ENCODE data around the gene IMMP2L. TPM values are rescaled to one million over a fixed set of nuclear protein-coding genes. Genes with fewer than 3 reads are reported as not detected.

The IMMP2L gene
- total RNA-seq, 6 experiments from 2014 or later: 14.2 to 25.3 (median 19.7) TPM

- H3K9me3 ChIP-seq: peaks cover 0 to 6% (median 0%) of the 10 kb centered on the region in 4 donors
- WGBS (ENCODE audit: insufficient coverage, low coverage, low lambda C conversion rate, missing lambda C conversion rate): 93% methylated on average over 2 of the region's 2 CpGs
- intact Hi-C loops (cut with DNase I): no loop called here
Observed at GRCh38 chr7:111476586-111477293, 85.6 kb downstream of the IMMP2L start.

DNA sequence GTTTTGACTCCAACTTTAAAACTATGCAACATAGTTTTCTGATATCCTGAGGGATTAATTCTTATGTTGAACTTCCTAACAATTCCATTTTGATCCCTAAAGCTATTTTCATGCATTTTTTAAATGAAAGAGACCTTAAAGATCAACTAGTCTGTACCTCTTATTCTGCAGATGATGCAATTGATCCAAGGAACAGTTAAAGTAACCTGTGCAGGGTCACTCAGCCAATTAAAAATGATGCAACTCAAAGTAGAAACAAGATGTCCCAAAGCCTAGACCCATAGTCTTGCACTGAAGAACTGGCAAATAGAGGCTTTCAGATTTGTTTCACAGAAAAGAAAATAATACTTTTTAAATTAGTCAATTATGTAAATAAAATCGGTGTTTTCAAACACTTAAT, 86.3 kb downstream of the IMMP2L start:
- H3K27me3 ChIP-seq: no peaks in the 10 kb centered on the region
- ATAC-seq: no peak
- H3K4me3 ChIP-seq: no peak overlapping the region
- H3K4me1 ChIP-seq: no peaks in the 10 kb centered on the region
- intact Hi-C loops (cut with DNase I): no loop called here
- TF ChIP-seq, protein P1, sequence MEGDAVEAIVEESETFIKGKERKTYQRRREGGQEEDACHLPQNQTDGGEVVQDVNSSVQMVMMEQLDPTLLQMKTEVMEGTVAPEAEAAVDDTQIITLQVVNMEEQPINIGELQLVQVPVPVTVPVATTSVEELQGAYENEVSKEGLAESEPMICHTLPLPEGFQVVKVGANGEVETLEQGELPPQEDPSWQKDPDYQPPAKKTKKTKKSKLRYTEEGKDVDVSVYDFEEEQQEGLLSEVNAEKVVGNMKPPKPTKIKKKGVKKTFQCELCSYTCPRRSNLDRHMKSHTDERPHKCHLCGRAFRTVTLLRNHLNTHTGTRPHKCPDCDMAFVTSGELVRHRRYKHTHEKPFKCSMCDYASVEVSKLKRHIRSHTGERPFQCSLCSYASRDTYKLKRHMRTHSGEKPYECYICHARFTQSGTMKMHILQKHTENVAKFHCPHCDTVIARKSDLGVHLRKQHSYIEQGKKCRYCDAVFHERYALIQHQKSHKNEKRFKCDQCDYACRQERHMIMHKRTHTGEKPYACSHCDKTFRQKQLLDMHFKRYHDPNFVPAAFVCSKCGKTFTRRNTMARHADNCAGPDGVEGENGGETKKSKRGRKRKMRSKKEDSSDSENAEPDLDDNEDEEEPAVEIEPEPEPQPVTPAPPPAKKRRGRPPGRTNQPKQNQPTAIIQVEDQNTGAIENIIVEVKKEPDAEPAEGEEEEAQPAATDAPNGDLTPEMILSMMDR (IDR thresholded peaks at IDR 0.05): no peak
- TF ChIP-seq POLR2A (IDR thresholded peaks at IDR 0.05): no peak
- peaks cover 0 to 6% (median 0%) of the 10 kb centered on the region in 4 donors for H3K9me3 ChIP-seq
- H3K27ac ChIP-seq: no peak overlapping the region
- DNase-seq: no peak
- no peaks in the 10 kb centered on the region for H3K36me3 ChIP-seq
- 74% methylated on average over 1 of the region's 1 CpG for WGBS (ENCODE audit: insufficient coverage, low coverage, low lambda C conversion rate, missing lambda C conversion rate)

More at GRCh38 chr7:111476586-111477293, 85.6 kb downstream of the IMMP2L start:
- Histone ChIP-seq H3K4me1 (no peaks in the 10 kb centered on the region), H3K27me3 (no peaks in the 10 kb centered on the region), H3K27ac (no peak overlapping the region), H3K36me3 (no peaks in the 10 kb centered on the region), H3K4me3 (no peak overlapping the region)
- no peak for DNase-seq
- TF ChIP-seq, protein P1 (IDR thresholded peaks at IDR 0.05): no peak
- no peak for TF ChIP-seq POLR2A (IDR thresholded peaks at IDR 0.05)
- ATAC-seq: no peak

DNA sequence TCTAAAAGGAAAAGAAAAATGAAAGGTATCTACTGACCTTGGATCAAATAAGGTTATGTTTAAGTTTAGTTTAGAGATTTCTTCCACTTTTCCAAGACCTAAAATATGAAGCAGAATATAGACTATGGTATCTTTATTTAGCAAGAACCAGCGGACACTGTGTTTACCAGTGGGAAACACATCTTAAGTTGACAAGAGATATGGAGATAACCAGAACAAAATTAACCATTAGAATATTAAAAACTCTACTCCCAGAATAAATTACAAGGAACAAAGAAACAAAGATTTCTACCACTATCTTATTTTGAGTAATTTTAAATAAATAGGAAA, 86.9 kb downstream of the IMMP2L start:
- no peaks in the 10 kb centered on the region for H3K36me3 ChIP-seq
- WGBS (ENCODE audit: insufficient coverage, low coverage, low lambda C conversion rate, missing lambda C conversion rate): 85% methylated on average over 1 of the region's 1 CpG
- H3K4me1 ChIP-seq: no peaks in the 10 kb centered on the region
- H3K9me3 ChIP-seq: peaks cover 0 to 6% (median 0%) of the 10 kb centered on the region in 4 donors
- no peak overlapping the region for H3K4me3 ChIP-seq
- TF ChIP-seq, protein P1 (IDR thresholded peaks at IDR 0.05): no peak
- TF ChIP-seq POLR2A (IDR thresholded peaks at IDR 0.05): no peak
- ATAC-seq (no peak), DNase-seq (no peak)
- intact Hi-C loops (cut with DNase I): no loop called here
- H3K27ac ChIP-seq: no peak overlapping the region
- no peaks in the 10 kb centered on the region for H3K27me3 ChIP-seq

GRCh38 chr7:111474723-111475418, 87.4 kb downstream of the IMMP2L start:
- no peaks in the 10 kb centered on the region for H3K27me3 ChIP-seq
- H3K4me3 ChIP-seq: no peak overlapping the region
- TF ChIP-seq, protein P1 (IDR thresholded peaks at IDR 0.05): no peak
- TF ChIP-seq POLR2A (IDR thresholded peaks at IDR 0.05): no peak
- no peaks in the 10 kb centered on the region for H3K36me3 ChIP-seq
- intact Hi-C loops (cut with DNase I): no loop called here
- no peak overlapping the region for H3K27ac ChIP-seq
- 60% methylated on average over 4 of the region's 4 CpGs for WGBS (ENCODE audit: insufficient coverage, low coverage, low lambda C conversion rate, missing lambda C conversion rate)
- H3K9me3 ChIP-seq: peaks cover 0 to 6% (median 0%) of the 10 kb centered on the region in 4 donors
- no peaks in the 10 kb centered on the region for H3K4me1 ChIP-seq
- DNase-seq (no peak), ATAC-seq (no peak)

Data from right lobe of liver (tissue), 6 donors.